Dermis lymphatic vessel endothelial cell (primary cell): Measurements from ENCODE around the gene SELENOV. TPM values are rescaled to one million over a fixed set of nuclear protein-coding genes. Genes with fewer than 3 reads are reported as not detected.

ENCODE experiments used
- total RNA-seq: library from RNA; depleted of rRNA; stranded (reverse); fragments of >200 nt; gene quantifications from 2 replicates; pipeline ENCODE4 v1.2.1, GENCODE V29; 2014

SELENOV gene
- total RNA-seq: not detected in 2 replicates

DNA sequence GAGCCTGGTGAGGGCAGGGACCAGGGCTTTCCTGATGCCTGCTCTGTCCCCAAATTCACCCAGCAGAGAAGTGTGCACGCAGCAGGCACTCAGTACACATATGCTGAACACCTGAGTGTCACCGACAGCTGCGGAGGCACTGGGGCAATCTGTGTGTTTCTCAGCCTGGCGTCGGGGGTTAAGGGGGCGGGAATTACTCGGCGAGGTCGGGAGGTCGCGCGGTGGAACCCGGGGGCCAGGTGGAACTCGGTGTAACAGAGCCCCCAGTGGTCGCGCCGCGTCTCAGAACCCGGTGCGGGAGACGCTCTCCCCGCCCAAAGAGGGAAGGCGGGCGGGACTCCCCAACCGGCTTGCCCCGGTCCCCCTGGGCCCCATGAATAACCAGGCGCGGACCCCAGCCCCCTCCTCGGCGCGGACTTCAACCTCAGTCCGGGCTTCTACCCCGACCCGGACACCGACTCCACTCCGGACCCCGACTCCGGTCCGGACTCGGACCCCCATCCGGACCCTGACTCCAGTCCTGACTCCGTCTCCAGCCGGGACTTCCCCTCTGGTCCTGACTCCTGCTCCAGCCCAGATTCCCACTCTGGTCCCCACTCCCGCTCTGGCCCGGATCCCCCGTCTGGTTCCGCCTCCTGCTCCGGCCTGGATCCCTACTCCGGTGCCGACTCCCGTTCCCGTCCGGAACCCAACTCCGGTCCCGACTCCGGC is at the start of gene SELENOV:
TSS of gene SELENOV (plus strand) at position 300 of the 711 bp plus-strand sequence. CDS start at position 374, 74 bp downstream.

DNA sequence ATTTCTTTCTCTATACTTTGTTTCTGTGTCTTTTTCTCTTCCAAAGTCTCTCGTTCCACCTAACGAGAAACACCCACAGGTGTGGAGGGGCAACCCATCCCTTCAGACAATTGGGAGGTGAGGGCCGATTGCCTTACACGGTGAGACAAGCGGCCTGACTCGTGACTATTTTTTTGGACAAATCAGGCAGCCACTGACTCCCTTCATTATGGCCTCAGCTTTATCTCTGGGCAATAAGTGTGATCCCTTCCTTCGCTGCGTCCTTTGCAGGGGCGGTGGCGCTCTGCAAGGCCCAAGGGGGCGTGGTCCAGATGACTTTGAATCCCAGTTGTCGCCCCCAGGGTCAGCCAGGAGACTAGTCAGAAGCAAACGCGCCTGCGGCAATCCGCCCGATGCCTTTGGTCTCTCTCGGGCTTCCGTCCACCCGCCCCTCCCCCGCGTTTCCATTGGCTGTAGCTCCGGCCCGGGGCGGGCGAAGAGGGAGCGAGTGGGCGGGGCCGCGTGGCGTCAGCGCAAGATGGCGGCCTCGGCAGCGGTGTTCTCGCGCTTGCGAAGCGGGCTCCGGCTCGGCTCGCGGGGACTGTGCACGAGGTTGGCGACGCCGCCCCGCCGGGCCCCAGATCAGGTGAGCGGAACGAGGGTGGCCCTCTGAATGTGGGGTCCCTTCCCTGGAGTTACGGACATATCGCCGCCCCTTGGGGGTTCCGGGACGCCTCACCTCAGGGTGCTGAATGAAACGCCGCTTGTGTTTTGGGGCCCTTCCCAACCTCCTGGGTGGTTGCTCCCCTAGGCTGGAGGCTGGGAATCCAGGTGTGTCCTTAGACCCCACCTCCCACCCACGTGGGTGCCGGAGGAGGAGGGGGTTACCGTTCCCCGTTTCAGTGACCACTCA is 34.4 kb upstream of the SELENOV start, which contains the start of gene TIMM50:
TSS of gene TIMM50 (plus strand) at position 502 of the 892 bp plus-strand sequence. CDS start at position 518, 16 bp downstream.

DNA sequence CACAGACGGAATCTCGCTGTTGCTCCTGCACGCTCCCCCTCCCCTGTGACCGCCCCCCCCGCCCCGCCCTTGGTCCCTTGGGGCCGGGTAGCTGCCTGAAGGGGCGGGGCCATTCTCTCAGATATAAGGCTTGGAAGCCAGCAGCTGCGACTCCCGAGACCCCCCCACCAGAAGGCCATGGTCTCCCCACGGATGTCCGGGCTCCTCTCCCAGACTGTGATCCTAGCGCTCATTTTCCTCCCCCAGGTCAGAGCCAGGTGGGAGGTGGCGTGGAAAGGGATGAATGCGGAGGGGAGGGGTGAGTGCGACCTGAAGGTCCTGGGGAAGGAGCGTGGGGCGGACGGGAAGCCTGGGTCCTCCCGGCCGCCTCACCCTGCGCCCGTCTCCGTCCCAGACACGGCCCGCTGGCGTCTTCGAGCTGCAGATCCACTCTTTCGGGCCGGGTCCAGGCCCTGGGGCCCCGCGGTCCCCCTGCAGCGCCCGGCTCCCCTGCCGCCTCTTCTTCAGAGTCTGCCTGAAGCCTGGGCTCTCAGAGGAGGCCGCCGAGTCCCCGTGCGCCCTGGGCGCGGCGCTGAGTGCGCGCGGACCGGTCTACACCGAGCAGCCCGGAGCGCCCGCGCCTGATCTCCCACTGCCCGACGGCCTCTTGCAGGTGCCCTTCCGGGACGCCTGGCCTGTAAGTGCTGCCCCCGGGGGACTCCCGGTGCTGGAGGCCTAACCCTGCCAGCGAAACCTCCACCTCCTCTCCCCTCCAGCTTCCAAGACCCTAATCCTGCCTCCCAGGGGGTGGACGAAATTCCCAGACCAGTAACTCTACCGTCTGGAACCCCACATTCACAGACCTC is 15.9 kb upstream of the SELENOV start, which contains the start of gene DLL3:
TSS of gene DLL3 (plus strand) at position 150 of the 845 bp plus-strand sequence. CDS start at position 178, 28 bp downstream.

GRCh38 chr19:39532233-39533002 is 17.5 kb downstream of the SELENOV start, which contains the start of gene EID2B:
Gene EID2B (minus strand): TSS chr19:39532852. CDS start chr19:39532802, 50 bp downstream.

GRCh38 chr19:39539518-39540332 is 24.8 kb downstream of the SELENOV start, which contains the start of gene EID2:
Gene EID2 (minus strand): TSS chr19:39540161. CDS start chr19:39540079, 82 bp downstream.

Other genes starting within 250 kb of the SELENOV start
- gene IFNL2, start 246.7 kb upstream of the SELENOV start, total RNA-seq: not detected in 2 replicates
- not detected in 2 replicates for gene IFNL1, start 218.7 kb upstream of the SELENOV start, total RNA-seq
- 0.22 and 0.43 TPM in 2 replicates for gene LRFN1, start 194.3 kb upstream of the SELENOV start, total RNA-seq
- 326 and 329 TPM in 2 replicates for gene GMFG, start 179.1 kb upstream of the SELENOV start, total RNA-seq
- gene SAMD4B, start 172.7 kb upstream of the SELENOV start, total RNA-seq: 21.3 and 27.1 TPM in 2 replicates
- gene PAF1, start 124.0 kb upstream of the SELENOV start, total RNA-seq: 23.8 and 24.8 TPM in 2 replicates
- gene MED29, start 123.8 kb upstream of the SELENOV start, total RNA-seq: 11.4 and 12.5 TPM in 2 replicates
- gene ZFP36, start 108.3 kb upstream of the SELENOV start, total RNA-seq: 2.0 and 7.6 TPM in 2 replicates
- 12.9 and 23.0 TPM in 2 replicates for gene PLEKHG2, start 102.5 kb upstream of the SELENOV start, total RNA-seq
- gene RPS16, start 79.2 kb upstream of the SELENOV start, total RNA-seq: 108 and 134 TPM in 2 replicates
- 37.2 and 42.9 TPM in 2 replicates for gene SUPT5H, start 69.6 kb upstream of the SELENOV start, total RNA-seq
- gene TIMM50, start 34.3 kb upstream of the SELENOV start, total RNA-seq: 35.5 and 38.6 TPM in 2 replicates
- 0.09 and 0.11 TPM in 2 replicates for gene DLL3, start 16.2 kb upstream of the SELENOV start, total RNA-seq
- 2.9 and 5.3 TPM in 2 replicates for gene EID2B, start 17.7 kb downstream of the SELENOV start, total RNA-seq
- 13.5 and 15.0 TPM in 2 replicates for gene EID2, start 25.0 kb downstream of the SELENOV start, total RNA-seq
- not detected in 2 replicates for gene LGALS13, start 87.4 kb downstream of the SELENOV start, total RNA-seq
- not detected in 2 replicates for gene LGALS16, start 140.8 kb downstream of the SELENOV start, total RNA-seq
- gene LGALS14, start 189.3 kb downstream of the SELENOV start, total RNA-seq: not detected in 2 replicates
- not detected in 2 replicates for gene CLC, start 222.9 kb downstream of the SELENOV start, total RNA-seq